Stimulated activated CD8-positive, alpha-beta memory T cell treated with anti-CD3 and anti-CD28 coated beads, Interleukin-2, amount 100 ng/mL, for 1 hour (primary cell): Measurements from ENCODE around the gene FAM219B.

Experiments used
- DNase-seq, 2 donors: peaks; one replicate each; pipeline ENCODE4 v3.0.0-alpha.2; 2020; ENCODE audit warnings: low read depth in 2 of 2

Gene FAM219B

DNA sequence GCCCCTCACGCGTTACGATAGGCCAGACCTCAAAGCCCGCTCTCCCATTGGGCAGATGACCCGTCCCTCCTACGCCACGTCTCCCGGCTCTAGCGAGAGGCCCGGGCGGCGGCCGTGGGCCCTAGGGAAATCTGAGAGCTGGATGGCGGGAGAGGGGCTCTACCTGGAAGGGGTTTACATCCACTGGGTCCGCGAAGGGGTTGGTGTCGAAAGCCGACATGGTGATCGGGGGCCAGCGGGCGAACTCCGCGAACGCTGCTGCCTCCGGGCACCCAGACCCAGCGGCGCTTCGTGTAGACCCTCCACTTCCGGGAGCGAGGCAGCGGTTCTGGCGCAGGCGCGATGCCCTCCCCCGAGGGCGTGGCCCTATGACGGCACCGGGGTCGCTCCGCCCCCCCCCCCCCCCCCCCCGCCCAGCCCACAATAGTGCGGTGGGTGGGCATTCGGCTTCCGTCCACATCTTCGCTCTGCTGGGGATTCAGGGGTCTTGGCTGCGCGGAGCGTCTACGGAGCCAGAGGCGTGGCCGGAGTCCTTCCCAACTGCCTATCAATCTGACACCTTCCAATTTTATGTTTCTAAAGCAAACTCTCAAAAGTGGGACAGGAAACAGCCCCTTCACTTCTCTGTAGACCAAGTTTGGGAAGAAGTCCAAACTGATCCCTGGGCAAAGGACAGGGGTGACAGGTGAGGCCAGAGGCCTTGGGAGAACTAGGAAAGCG lies 33.5 kb downstream of the FAM219B start, which contains the start of gene SCAMP2:
Gene SCAMP2, minus strand, starts transcription at position 330 of the 720 bp plus-strand sequence. Its CDS starts 110 bp downstream, at position 220.
- peak; percentile 77 to 84 for DNase-seq

DNA sequence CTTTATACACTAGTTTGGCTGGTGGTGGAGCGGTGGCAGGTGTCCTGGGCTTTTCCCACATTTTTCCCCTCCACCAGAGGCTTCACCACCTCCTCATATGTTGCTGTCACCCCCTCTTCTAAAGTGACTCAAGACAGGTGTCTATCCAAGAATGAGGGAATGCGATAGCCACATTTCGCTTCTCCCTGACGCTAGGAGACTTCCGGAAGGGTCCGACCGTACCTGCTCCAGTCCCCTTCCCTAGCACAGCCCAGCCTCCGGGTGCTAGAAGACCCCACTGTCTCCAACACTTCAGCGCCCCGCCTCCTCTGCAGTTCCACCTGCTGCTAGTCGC lies 34.0 kb downstream of the FAM219B start:
- DNase-seq = no peak

DNA sequence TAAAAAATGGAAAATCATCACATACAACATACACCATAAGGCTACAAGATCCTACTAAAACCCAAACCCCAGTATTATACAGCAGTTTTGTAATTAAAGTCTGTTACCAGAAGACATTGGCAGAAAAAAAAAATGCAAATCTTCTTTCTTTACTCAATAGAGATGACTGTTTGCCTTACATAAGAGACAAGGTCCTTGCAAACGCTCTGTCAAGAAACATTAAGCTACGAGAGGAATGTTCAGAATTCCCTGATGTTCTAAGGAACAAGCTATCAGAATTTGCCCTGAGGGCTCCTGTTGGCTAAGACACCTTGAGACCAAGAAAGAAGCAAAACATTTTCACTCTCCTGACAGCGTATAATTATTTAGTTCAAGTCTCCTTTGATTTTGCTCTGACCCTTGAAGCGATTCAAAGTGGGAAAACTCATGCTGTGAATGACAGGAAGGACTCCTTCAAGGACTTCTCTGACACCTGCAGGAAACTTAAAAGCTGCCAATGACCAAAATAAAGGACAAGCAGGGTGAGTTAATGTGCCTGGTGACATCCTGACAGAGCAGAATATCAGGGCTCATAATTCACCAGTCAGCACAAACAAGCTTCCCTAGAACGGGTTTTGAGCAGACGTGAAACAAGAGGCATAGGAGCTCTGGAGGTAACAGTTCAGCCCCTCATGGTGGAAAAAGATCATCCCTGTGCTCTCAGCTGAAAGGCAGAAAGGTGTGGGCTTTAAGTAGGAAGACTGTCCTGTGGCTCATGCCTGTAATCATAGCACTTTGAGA lies 36.0 kb downstream of the FAM219B start:
- no peak for DNase-seq

DNA sequence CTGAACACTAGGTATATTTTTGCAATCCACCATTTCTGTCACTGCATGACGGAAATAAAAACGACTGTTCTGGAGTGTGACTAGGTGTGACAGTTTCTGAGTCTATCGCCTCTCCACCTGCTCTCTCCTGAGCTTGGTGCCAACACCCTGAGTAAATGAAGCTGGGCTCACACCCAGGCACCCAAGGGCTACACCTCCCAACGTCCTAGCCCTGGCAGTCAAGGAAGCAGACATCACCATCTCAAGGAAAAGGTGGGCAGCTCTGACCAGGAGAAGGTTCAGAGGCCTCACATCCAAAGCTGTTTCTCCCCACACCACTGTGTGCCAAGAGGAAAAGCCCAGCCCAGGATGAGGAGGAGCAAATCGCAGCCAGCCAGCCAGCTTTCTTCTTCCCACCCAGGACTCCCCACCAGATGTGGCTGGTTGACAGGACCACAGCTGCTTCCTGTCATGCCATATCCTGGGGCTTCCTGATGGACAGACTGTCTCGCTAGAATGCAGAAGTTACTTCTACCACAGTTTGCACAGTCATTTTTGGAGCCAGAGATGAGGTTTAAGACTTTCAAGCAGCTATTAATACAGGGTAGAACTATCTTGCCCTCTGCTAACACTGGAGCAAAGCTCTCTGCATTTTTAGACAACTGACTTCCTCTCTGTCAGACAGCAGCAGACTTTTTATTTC lies 36.8 kb downstream of the FAM219B start:
- DNase-seq = no peak

DNA sequence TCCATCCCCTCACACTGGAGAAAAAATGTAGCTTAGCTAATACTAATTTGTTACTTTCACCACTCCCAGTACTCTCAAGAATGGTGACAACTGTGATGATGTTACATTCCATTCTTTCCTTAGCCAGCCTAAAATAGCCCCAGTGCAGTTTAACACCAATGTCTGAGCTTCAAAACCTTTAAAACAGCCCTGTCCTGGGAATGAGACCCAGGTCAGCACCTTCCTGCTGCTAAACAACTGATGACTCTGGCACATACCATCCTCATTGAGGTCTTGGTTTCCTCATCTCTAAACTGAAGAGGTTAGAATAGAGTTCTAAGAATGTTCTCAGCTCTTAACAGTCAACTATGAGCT lies 37.3 kb downstream of the FAM219B start:
- no peak for DNase-seq

DNA sequence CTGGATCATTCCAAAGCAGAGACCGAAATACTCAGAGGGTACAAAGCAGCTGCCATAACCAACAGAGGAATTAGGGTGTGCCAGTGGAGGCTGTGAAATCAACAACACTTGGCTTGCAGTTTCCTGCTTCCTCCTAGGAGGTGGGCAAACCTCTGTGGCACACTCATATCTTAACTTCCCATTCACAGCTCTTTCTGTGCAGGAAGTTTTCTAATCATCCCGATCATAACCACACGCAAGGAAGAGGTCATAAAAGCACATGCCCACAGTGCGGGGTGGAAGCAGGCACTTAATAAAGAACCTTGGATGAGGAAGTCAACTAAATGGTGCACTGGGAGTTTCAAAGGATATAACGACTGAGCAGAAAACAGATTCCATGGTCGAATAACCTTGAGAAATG lies 38.6 kb downstream of the FAM219B start:
- DNase-seq = no peak

DNA sequence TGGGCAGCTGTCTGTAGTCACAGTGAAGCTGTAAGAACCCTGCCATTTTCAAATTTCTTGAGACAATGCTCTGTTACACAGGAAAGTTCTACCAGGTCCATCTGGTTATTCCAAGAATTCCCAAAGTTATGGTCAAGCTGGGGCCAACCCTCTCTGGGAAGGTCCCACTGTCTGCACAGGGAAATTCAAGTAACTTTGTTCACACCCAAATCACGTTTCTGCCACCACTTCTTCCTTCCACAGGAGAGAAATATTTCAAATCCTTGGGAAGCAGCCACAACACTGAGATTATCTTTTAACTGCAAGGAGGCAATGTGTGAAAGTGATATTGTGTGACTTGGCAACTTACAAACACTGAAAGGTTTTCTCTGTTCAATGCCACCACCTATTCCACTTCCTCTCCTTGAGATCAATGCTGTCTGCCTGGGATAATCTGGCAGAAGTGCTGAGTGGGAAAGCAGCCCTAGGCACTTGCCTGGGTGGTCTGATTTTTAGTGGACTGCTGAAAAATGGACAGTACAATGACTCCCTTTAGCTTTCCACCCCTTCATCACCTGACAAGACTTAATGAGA lies 39.1 kb downstream of the FAM219B start:
- no peak for DNase-seq

DNA sequence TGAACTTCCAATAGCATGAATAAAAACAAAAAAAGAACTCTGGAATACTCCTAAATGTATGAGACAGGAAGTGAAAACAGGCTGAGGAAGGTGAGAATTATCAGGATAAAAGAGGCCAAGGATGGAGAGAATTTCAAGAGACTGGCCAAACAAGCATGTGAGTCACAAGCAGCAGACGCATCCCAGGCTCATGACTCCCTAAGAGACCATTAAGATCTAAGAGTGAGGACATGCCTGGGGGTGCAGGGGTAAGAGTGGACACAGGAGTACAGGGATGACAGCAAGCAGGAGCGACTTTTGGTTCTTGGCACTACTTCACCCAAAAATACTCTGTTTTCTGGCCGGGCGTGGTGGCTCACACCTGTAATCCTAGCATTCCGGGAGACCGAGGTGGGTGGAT lies 40.6 kb downstream of the FAM219B start:
- no peak for DNase-seq

DNA sequence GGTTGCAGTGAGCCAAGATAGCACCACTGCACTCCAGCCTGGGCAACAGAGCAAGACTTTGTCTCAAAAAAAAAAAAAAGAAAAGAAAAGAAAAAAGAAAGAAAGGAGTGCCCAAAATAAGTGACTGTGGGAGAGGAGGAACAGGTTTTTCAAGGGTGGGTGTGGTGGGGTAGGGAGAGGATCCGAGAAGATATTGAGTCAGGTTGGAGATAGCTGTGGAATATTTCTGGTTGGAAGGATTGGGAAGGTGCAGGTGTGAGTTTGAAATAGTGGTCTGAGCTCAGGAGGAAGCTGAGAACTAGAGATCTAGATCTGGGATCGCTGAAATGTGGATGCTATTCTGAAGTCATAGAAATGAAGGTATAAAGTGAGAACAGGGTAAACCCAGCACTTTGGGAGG lies 41.3 kb downstream of the FAM219B start:
- no peak for DNase-seq

DNA sequence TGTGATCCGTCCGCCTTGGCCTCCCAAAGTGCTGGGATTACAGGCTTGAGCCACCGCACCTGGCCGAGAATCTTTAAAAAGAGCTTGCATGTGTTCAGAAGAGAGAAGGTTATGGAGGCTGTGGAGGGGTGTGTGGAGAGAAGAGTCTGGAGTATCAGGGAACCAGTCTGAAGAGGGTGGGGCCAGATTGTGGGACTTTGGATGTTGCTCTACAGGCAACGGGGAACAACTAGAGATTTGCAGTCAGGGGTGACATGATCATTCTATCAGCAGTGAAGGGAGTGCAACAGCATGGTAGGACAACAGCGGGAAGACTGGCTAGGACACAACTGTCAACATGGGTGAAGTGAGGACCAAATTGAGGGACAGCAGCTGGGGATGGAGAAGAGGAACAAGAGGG lies 42.4 kb downstream of the FAM219B start:
- no peak for DNase-seq

DNA sequence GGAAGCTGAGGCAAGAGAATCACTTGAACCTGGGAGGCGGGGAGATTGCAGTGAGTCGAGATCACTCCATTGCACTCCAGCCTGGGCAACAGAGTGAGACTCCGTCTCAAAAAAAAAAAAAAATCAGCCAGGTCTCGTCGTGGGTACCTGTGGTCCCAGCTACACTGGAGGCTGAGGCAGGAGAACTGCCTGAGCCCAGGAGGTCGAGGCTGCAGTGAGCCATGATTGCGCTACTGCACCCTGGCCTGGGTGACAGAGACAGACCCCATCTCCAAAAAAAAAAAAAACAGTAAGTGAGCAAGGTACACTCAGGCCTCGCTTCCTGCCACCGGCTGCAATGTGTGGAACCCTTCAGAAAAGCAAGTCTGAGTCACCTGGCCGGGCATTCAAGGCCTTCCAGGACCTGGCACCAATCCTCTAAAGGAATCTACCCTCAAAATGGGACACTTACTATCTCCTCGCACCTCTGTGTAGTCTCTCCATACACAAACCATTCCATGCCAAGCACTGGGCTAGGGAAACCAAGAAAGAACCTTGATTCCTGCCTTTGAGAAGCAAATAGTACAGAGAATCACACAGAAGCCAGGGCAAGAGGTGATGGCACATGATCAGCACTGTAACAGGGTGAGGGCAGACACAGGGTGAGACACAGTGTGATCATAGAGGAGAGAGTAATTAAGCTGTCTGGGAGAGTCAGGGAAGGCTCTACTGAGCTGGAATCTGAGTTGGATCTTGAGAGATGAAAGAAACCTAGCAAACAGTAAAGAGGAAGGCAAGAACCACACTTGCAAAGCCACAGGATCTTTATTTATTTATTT lies 43.2 kb downstream of the FAM219B start:
- no peak for DNase-seq

DNA sequence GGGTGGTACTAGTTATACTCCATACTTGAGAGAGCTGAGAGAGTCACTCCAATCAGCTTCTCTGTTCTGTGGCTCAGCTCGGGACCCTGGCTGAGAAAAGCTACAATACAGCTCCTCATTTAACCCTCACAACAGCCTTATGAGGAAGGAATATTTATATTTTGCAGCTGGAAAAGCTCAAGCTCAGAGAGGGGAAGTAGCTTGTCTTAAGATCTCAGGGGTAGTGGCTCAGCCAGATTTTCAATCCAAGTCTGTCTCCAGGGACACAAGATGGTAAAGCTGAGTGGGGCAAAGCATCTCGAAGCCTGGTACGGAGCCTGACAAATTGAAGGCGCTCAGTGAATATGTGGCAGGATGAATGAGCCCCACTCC lies 48.3 kb downstream of the FAM219B start:
- DNase-seq = no peak

DNA sequence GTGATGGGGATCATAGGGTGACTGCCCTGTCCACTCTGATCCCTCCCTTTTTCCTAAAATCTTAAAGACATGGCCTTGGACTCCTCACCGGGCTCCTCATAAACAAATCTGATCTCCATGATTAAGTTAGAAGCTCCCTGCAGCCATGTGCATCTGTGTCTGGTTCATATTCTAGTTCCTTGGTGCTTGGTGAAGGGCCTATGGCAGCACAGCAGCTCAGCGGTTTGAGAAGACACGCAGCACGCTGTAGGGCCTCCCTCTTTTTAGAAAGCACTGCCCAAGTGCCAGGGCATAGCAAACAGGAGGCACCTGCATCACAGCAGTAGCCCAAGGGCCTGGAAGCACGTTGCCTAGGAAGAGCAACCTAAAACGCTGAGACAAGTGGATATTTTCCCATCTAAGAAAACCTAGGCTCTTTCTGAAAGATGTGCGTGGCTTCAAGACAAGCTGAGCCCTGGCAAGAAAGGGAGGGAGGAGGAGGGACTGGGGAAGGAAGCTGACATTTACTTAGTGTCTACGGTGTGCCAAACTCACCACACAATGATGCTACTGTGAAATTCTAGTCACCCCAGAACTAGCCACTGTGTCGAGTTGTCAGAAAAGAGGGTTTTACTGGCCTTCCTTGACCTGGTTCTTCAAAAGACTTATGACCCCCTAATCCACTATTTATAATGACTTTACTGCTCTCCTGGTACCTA lies 48.8 kb downstream of the FAM219B start:
- DNase-seq = no peak

DNA sequence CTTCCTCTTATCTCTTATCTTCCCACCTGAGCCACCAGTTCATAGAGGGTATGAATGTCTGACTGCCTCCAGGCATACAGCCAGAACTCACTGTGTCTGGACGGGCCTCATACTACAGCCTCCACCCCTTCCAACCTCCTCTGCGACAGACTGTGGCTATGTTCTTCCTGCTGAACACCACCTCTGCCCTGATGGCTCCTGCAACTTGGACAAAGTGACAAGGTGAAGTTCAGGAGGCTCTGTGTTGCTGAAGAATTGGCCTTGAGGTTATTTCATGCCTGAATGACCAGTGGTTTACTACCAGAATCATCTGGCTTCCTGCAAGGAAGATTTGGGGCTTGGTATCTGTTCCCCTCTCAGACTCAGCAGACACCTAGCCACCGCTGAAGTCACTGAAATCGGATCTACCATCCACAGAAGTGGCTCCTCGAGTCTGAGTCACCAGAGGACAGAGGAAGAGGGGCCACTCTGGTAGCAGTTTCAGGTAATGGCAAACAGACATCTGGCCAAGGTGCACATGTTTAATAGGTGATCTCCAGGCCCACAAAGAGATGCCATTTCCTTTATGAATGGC lies 49.5 kb downstream of the FAM219B start:
- DNase-seq = no peak

DNA sequence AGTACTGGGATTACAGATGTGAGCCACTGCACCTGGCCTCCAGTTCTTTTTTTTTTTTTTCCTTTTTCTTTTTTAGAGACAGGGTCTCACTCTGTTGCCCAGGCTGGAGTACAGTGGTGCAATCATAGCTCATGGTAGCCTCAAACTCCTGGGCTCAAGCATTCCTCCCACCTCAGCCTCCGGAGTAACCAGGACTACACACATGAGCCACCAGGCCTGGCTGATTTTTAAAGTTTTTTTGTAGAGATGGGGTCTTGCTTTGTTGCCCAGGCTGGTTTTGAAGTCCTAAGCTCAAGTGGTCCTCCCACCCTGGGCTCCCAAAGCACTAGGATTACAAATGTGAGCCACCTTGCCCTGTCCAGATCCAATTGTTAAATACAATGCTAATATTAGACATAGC lies 50.1 kb downstream of the FAM219B start:
- DNase-seq = no peak

DNA sequence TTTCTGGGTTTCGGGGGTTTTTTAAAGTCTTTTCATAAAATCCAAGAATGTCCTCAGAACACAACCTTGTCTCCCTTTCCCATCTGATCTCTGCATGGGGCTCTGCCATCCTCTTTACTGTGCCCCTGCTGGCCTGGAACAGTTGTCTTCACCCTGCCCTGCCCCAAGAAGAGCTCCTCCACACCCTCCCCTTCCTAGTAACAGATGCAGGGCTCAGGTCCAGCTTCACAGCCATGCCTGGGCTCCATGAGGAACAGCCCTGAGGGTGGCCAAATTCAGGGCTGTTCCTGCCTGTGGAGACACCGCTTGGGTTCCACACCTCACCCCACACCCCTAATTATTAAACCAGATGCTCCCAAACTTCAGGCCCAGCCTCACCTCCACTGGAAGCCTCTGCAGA lies 50.8 kb downstream of the FAM219B start:
- DNase-seq = no peak

DNA sequence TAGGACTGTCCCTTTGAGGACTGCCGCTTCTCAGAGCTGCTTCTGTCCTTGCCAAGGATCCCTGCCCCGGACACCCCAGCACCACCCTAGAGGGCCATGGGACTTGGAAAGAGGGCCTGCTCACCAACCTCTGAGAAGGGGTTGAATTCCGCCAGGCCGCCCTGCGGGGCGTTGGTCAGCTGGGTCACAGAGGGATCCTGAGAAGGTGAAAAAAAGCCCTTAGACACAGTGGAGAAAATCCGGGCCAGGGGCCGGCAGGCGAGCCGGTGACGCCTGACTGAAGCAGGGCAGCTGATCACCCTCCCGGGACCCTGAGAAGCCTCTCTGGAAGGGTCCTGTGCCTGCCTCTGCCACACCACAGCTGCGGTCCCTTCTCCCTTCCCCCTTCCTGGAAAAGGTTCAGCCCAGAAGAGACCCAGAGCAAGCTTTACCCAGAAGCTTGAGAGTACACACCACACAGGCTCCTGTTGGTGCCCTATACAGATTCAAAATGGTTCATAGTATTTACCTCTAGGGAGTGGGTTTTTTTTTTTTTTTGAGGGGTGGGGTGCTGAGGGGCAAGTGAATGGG lies 52.1 kb downstream of the FAM219B start:
- no peak for DNase-seq

DNA sequence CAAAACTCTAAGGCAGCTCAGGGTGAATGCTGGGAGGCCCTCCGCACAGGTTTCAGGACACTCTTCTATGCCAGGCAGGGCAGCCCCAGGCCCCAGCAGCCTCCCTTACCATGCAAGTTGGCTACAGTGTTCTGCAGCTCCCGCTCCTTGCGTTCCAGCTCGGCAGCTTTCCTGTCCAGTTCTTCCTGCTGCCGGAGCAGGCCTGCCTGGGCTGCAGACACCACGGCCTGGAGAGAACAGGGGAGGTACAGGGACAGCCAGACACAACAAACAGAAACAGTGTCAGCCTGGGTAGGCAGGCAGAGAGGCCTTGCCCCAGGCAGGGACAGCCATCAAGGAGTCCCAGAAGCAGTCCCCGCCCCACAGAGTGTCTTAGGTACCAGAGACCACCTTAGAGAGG lies 54.7 kb downstream of the FAM219B start:
- no peak for DNase-seq

DNA sequence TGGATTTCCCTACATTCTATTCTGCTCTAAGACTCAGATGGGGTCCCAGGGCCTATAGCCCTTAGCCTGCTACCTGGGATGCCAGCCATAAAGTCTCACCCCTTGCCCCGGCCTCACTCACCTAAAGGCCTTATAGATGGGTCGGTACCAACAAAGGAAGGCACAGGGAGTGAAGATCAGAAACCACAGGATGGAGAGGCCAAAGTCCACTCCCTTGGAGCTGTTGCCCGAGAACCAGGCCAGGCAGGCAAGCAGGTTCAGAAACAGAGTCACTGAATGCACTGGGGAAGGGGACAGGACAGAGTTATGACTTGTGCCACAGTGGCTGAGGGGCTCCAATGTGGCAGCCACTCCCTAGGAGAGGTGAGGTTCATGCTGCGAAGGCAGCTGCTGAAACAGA lies 56.3 kb downstream of the FAM219B start:
- no peak for DNase-seq
